ENCODE measurements around the gene NUP210. TPM values are rescaled to one million over a fixed set of nuclear protein-coding genes. Genes with fewer than 3 reads are reported as not detected.

The NUP210 gene
- total RNA-seq, 4 donors from 2014 or later = 3.1 to 15.4 (median 5.0) TPM

GRCh38 chr3:13339833-13340232 lies 80.3 kb downstream of the NUP210 start:
- TF ChIP-seq CTCF (IDR thresholded peaks at IDR 0.05) (no peak), POLR2A (IDR thresholded peaks at IDR 0.05) (no peak), POLR2AphosphoS5 (IDR thresholded peaks at IDR 0.05) (no peak), EP300 (IDR thresholded peaks at IDR 0.05) (no peak)
- DNase-seq (ENCODE audit: low spot score in 2 of 2) = no peak
- Histone ChIP-seq H3K4me1 (no peaks in the 10 kb centered on the region), H3K9me3 (no peaks in the 10 kb centered on the region), H3K36me3 (peaks cover 9% of the 10 kb centered on the region), H3K27me3 (no peaks in the 10 kb centered on the region), H3K4me3 (no peak overlapping the region), H3K27ac (no peak overlapping the region)
- 91% methylated on average over 13 of the region's 20 CpGs for WGBS

GRCh38 chr3:13338996-13339395 lies 81.1 kb downstream of the NUP210 start:
- no peak overlapping the region for H3K27ac ChIP-seq

GRCh38 chr3:13338231-13338630 lies 81.9 kb downstream of the NUP210 start:
- Histone ChIP-seq H3K27me3 (no peaks in the 10 kb centered on the region), H3K4me1 (no peaks in the 10 kb centered on the region), H3K27ac (no peak overlapping the region), H3K9me3 (no peaks in the 10 kb centered on the region), H3K4me3 (no peak overlapping the region), H3K36me3 (peaks cover 9% of the 10 kb centered on the region)
- no peak for DNase-seq (ENCODE audit: low spot score in 2 of 2)
- 86% methylated on average over 3 of the region's 3 CpGs for WGBS
- TF ChIP-seq CTCF (IDR thresholded peaks at IDR 0.05) = no peak
- no peak for TF ChIP-seq POLR2A (IDR thresholded peaks at IDR 0.05)
- TF ChIP-seq EP300 (IDR thresholded peaks at IDR 0.05) = no peak
- TF ChIP-seq POLR2AphosphoS5 (IDR thresholded peaks at IDR 0.05) = no peak

More at GRCh38 chr3:13338996-13339395, 81.1 kb downstream of the NUP210 start:
- Histone ChIP-seq H3K9me3 (no peaks in the 10 kb centered on the region), H3K4me3 (no peak overlapping the region), H3K4me1 (no peaks in the 10 kb centered on the region), H3K36me3 (peaks cover 9% of the 10 kb centered on the region), H3K27me3 (no peaks in the 10 kb centered on the region)
- no peak for TF ChIP-seq POLR2A (IDR thresholded peaks at IDR 0.05)
- TF ChIP-seq POLR2AphosphoS5 (IDR thresholded peaks at IDR 0.05) = no peak
- no peak for TF ChIP-seq EP300 (IDR thresholded peaks at IDR 0.05)
- TF ChIP-seq CTCF (IDR thresholded peaks at IDR 0.05) = no peak
- no peak for DNase-seq (ENCODE audit: low spot score in 2 of 2)
- 98% methylated on average over 5 of the region's 5 CpGs for WGBS

- Histone ChIP-seq H3K36me3 (peaks cover 9% of the 10 kb centered on the region), H3K4me3 (no peak overlapping the region), H3K4me1 (no peaks in the 10 kb centered on the region), H3K27ac (no peak overlapping the region), H3K9me3 (no peaks in the 10 kb centered on the region), H3K27me3 (no peaks in the 10 kb centered on the region)
- WGBS = 86% methylated on average over 12 of the region's 12 CpGs
- TF ChIP-seq EP300 (IDR thresholded peaks at IDR 0.05) = no peak
- no peak for TF ChIP-seq POLR2AphosphoS5 (IDR thresholded peaks at IDR 0.05)
- TF ChIP-seq CTCF (IDR thresholded peaks at IDR 0.05) = no peak
- no peak for TF ChIP-seq POLR2A (IDR thresholded peaks at IDR 0.05)
- DNase-seq (ENCODE audit: low spot score in 2 of 2) = no peak
These were observed 83.5 kb downstream of the NUP210 start for GRCh38 chr3:13336592-13336991.

- Histone ChIP-seq H3K27me3 (no peaks in the 10 kb centered on the region), H3K9me3 (no peaks in the 10 kb centered on the region), H3K4me1 (no peaks in the 10 kb centered on the region), H3K4me3 (no peak overlapping the region), H3K27ac (no peak overlapping the region), H3K36me3 (peaks cover 9% of the 10 kb centered on the region)
- 98% methylated on average over 12 of the region's 16 CpGs for WGBS
- no peak for DNase-seq (ENCODE audit: low spot score in 2 of 2)
- TF ChIP-seq EP300 (IDR thresholded peaks at IDR 0.05) (no peak), POLR2AphosphoS5 (IDR thresholded peaks at IDR 0.05) (no peak), POLR2A (IDR thresholded peaks at IDR 0.05) (no peak), CTCF (IDR thresholded peaks at IDR 0.05) (no peak)
These were observed 84.6 kb downstream of the NUP210 start for GRCh38 chr3:13335503-13335902.

All from suprapubic skin (tissue), 4 donors.